Left lung (tissue), 10 donors: ENCODE data around the gene EPO. TPM values are rescaled to one million over a fixed set of nuclear protein-coding genes. Genes with fewer than 3 reads are reported as not detected.
"Not testable (repeated sequence)": the region's sequence is repeated elsewhere in the genome, so short reads cannot be mapped to it uniquely, and the experiment has no call there.

Experiments used
- ATAC-seq: fragments of 200-7000 bp; cut with Tn5 transposase; one replicate; pipeline ENCODE4 v1.9.1; 2020; ENCODE audit warnings: moderate library complexity
- DNase-seq, 4 donors: peaks; one replicate each; pipeline ENCODE4 v3.0.0-alpha.2; 2013 to 2020
- H3K27ac ChIP-seq, 2 donors: fragments of 200-600 bp; sonication (generic) in 1 of 2; one replicate each; pipeline versions ENCODE4 v1.5.0 to v1.8.0; 2020 to 2021
- H3K27me3 ChIP-seq, 2 donors: fragments of 200-600 bp; sonication (generic) in 1 of 2; one replicate each; pipeline versions ENCODE4 v1.5.0 to v1.8.0; 2020 to 2021
- H3K36me3 ChIP-seq, 2 donors: fragments of 200-600 bp; sonication (generic) in 1 of 2; one replicate each; pipeline versions ENCODE4 v1.5.0 to v1.8.0; 2020 to 2021
- H3K4me1 ChIP-seq, 2 donors: fragments of 200-600 bp; one replicate each; pipeline ENCODE4 v1.8.0; 2021
- H3K4me3 ChIP-seq, 2 donors: fragments of 200-600 bp; sonication (generic) in 1 of 2; one replicate each; pipeline versions ENCODE4 v1.5.0 to v1.8.0; 2020 to 2021; ENCODE audit warnings: mild to moderate bottlenecking in 1 of 2
- H3K9me3 ChIP-seq, 2 donors: fragments of 200-600 bp; sonication (generic) in 1 of 2; one replicate each; pipeline versions ENCODE4 v1.5.0 to v1.8.0; 2020 to 2021
- intact Hi-C, 2 donors: fragments of 100-400 bp; cut with DNase I; formaldehyde crosslinking; loops; one replicate each; pipeline versions ENCODE4 v1.11.2 to v1.14.2; 2022
- polyA plus RNA-seq, 6 donors: library from polyadenylated mRNA; unstranded; fragments of 120-200 nt; gene quantifications; one replicate each; pipeline ENCODE4 v1.2.1, GENCODE V29; 2013; ENCODE audit not compliant: insufficient read length in 6 of 6
- total RNA-seq, 2 donors: library from RNA; stranded (reverse); fragmentation: NEBNext Ultra II Directional; extraction: Animal tissue kit (Norgen Biotek cat#: 25700); gene quantifications; one replicate each; pipeline ENCODE4 v1.2.1, GENCODE V29; 2021
- TF ChIP-seq, protein P1 (sequence below), 2 donors: fragments of 200-600 bp; sonication (generic) in 1 of 2; IDR thresholded peaks; one replicate each; pipeline versions ENCODE4 v1.5.0 to v1.8.0; 2021; ENCODE audit warnings: antibody characterized with exemption in 2 of 2
- donor health status: DM: no; HTN: yes; CAD: no.
- donor health status: DM: no; HTN: no; CAD: no.

The EPO gene
- total and polyA plus RNA-seq, 8 donors, result 0.20 to 0.34 (median 0.28) TPM; not detected in 5

DNA sequence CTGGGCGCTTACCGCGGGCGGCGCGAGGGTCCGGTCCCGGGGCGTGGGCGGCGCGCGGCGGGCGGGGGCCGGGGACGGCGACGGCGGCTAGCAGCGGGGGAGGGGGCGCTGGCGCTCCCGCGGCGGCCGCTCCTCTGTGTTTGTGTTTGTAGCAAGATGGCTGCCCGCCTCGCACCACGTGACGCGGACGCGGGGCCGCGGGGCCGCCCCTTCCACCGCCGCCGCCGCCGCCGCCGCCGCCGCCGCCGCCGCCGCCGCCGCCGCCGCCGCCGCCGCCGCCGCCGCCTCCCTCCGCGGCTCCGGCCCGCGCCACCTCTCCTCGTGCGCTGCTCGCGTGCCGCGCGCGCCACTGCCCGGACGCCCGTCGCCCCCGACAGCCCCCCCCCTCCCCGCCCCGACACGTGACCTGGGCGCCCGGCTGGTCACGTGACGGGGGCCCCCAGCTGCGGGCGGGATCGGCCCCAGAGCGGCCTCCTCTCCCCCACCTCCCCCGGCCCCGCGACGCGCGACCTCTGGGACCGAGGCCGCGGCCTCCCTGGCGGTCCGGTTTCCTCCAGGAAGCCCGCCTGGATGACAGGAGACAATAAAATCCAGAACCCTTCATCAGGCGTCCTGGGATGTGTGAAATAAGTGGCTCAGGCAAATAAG, 26.0 kb upstream of the EPO start, which contains the start of gene GIGYF1:
GIGYF1 (minus strand) TSS at position 153 of the 648 bp plus-strand sequence. CDS start 6,012 bp downstream, outside the sequence.
- peak within 1 kb of the TSS; percentile 62 to 68 for H3K27ac ChIP-seq
- intact Hi-C loops, result loop anchor here in 1 of 2 donors (5.0 kb wide), 1 partner anchor 127 kb away; no protein-coding TSS in a partner anchor
- H3K4me3 ChIP-seq, result peak within 1 kb of the TSS; percentile 83 to 93
- peak; percentile 46 to 93 (median 73) for DNase-seq
- no peaks in the 10 kb centered on the region for H3K9me3 ChIP-seq
- peaks cover 24 to 35% of the 10 kb centered on the region in 2 donors for H3K4me1 ChIP-seq
- H3K36me3 ChIP-seq, result peaks cover 0 to 2% of the 10 kb centered on the region in 2 donors
- peak; percentile 41 for ATAC-seq
- no peaks in the 10 kb centered on the region for H3K27me3 ChIP-seq
- TF ChIP-seq, protein P1, sequence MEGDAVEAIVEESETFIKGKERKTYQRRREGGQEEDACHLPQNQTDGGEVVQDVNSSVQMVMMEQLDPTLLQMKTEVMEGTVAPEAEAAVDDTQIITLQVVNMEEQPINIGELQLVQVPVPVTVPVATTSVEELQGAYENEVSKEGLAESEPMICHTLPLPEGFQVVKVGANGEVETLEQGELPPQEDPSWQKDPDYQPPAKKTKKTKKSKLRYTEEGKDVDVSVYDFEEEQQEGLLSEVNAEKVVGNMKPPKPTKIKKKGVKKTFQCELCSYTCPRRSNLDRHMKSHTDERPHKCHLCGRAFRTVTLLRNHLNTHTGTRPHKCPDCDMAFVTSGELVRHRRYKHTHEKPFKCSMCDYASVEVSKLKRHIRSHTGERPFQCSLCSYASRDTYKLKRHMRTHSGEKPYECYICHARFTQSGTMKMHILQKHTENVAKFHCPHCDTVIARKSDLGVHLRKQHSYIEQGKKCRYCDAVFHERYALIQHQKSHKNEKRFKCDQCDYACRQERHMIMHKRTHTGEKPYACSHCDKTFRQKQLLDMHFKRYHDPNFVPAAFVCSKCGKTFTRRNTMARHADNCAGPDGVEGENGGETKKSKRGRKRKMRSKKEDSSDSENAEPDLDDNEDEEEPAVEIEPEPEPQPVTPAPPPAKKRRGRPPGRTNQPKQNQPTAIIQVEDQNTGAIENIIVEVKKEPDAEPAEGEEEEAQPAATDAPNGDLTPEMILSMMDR (IDR thresholded peaks at IDR 0.05), result no peak

DNA sequence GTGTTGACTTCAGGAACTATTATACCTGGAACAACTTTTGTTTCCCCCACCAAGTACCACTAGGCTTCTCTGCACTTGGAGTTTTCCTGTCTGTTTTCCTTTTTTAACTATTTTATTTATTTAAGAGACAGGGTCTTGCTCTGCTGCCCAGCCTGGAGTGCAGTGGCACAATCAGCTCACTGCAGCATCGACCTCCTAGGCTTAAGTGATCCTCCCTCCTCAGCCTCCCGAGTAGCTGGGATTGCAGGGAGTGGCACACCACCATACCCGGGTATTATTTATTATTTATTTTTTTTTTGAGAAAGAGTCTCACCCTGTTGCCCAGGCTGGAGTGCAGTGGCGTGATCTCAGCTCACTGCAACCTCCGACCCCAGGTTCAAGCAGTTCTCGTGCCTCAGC, 24.1 kb upstream of the EPO start:
- ATAC-seq, result no peak
- H3K27me3 ChIP-seq, result peaks cover 0 to 9% of the 10 kb centered on the region in 2 donors
- H3K4me1 ChIP-seq, result peaks cover 22 to 31% of the 10 kb centered on the region in 2 donors
- no peak overlapping the region for H3K4me3 ChIP-seq
- H3K9me3 ChIP-seq, result no peaks in the 10 kb centered on the region
- H3K36me3 ChIP-seq, result no peaks in the 10 kb centered on the region
- TF ChIP-seq, protein P1 (IDR thresholded peaks at IDR 0.05), result no peak
- no peak overlapping the region for H3K27ac ChIP-seq
- intact Hi-C loops, result no loop called here
- DNase-seq, result peak in 1 of 4 donors; percentile 7

DNA sequence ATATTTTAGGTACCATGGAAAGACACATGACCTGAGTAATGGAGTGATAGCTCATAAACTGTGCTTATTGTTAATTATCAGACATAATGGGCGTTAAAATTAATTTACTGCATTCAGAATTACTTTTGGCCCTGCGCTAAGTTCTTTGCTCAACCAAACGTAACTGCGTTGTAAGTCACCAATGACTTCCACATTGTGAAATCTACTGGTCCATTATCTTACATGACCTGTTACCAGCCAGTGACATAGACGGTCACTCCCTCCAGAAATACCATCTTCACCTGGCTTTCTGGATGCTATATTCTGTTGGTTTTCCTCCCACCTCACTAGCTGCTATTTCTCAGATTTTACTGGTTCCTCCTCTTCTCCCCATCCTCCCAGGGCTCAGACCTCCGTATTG, 21.2 kb upstream of the EPO start:
- intact Hi-C loops, result no loop called here
- Histone ChIP-seq H3K9me3 (no peaks in the 10 kb centered on the region), H3K36me3 (no peaks in the 10 kb centered on the region), H3K27me3 (peaks cover 0 to 9% of the 10 kb centered on the region in 2 donors), H3K4me3 (no peak overlapping the region), H3K4me1 (peaks cover 4 to 7% of the 10 kb centered on the region in 2 donors), H3K27ac (no peak overlapping the region)
- ATAC-seq, result no peak
- TF ChIP-seq, protein P1 (IDR thresholded peaks at IDR 0.05), result no peak
- no peak for DNase-seq

DNA sequence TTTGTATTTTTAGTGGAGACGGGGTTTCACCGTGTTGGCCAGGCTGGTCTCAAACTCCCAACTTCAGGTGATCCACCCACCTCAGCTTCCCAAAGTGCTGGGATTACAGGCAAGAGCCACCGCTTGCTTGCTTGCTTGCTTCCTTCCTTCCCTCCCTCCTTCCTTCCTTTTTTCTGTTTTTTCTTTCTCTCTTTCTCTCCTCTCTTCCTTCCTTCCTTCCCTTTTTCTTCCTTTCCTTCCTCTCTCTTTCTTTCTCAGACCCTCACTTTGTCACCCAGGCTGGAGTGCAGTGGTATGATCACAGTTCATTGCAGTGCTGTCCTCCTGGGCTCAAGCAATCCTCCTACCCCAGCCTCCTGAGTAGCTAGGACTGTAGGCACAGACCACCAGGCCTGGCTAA, 19.2 kb upstream of the EPO start:
- H3K36me3 ChIP-seq, H3K27ac ChIP-seq, H3K4me3 ChIP-seq, H3K4me1 ChIP-seq, H3K27me3 ChIP-seq, ATAC-seq, H3K9me3 ChIP-seq: not testable (repeated sequence)
- DNase-seq, result peak in 1 of 4 donors; percentile 12
- intact Hi-C loops, result loop anchor here in 1 of 2 donors (10.0 kb wide), 1 partner anchor 154 kb away; the partner anchor contains the start of gene SLC12A9

DNA sequence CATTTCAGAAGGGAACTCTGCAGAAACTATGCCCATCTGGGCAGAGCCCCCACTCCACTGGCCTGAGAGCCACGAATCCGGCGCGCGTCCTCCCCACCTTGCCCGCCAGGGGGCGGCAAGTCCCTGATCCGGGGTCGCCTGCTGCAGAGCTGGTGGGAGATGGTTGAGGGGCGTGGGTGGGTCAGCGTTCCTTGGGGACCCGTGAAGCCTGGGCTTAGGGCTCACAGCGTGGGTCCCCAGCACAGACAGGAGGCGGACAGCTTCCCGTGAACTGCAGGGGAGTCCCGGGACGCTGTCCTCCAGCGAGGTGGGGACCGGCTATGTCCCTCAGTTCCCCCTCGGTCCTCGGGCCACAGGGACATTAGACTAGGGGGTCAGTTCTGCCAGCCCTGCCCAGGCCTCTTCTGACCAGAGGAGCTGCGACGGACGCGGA, 14.9 kb upstream of the EPO start:
- no peaks in the 10 kb centered on the region for H3K27me3 ChIP-seq
- H3K27ac ChIP-seq, result peak overlapping the region; percentile 91 to 94
- no peaks in the 10 kb centered on the region for H3K9me3 ChIP-seq
- H3K4me1 ChIP-seq, result peaks cover 9 to 19% of the 10 kb centered on the region in 2 donors
- TF ChIP-seq, protein P1 (IDR thresholded peaks at IDR 0.05), result peak; percentile 81 to 90
- DNase-seq, result peak in 3 of 4 donors; percentile 79 to 95 (median 86)
- no peaks in the 10 kb centered on the region for H3K36me3 ChIP-seq
- peak overlapping the region; percentile 64 to 86 for H3K4me3 ChIP-seq
- intact Hi-C loops, result loop anchor here in 1 of 2 donors (10.0 kb wide), 1 partner anchor 149 kb away; the partner anchor contains the start of gene SLC12A9
- peak; percentile 86 for ATAC-seq
